NCI-H128 (cell line): Measurements from ENCODE around the gene SHROOM1.

Experiments used
- DNase-seq: peaks from one replicate; lab custom pipeline; 2025; ENCODE audit not compliant: unreplicated experiment; lab: John Stamatoyannopoulos, UW

SHROOM1 gene

DNA sequence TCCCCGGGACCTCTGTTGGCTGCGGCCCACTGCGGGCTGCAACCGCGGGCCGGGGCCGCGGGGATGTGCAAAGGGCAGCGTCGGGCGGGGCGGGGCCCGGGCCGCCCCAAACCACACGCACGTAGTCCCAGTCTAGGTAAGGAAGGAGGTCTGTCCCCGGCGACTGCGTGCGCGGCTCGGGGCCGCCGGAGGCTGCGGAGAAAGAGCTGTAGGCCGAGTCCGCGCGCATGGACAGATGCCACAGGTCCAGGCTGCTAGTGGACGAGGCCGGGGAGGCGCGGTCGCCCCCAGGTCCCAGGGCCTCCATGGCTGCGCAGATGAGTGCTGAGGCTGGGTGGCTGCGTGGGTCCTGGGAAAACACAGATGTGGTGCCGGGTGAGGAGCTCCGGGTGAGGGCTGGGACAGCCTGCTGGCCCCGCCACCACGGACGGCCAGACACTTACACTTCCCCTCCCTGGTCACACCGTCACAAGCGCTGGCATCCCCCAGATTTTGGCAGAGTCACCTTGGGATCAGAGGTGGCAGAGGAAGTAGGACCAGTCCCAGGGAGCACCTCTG is 4.5 kb downstream of the SHROOM1 start:
- DNase-seq, result no peak

DNA sequence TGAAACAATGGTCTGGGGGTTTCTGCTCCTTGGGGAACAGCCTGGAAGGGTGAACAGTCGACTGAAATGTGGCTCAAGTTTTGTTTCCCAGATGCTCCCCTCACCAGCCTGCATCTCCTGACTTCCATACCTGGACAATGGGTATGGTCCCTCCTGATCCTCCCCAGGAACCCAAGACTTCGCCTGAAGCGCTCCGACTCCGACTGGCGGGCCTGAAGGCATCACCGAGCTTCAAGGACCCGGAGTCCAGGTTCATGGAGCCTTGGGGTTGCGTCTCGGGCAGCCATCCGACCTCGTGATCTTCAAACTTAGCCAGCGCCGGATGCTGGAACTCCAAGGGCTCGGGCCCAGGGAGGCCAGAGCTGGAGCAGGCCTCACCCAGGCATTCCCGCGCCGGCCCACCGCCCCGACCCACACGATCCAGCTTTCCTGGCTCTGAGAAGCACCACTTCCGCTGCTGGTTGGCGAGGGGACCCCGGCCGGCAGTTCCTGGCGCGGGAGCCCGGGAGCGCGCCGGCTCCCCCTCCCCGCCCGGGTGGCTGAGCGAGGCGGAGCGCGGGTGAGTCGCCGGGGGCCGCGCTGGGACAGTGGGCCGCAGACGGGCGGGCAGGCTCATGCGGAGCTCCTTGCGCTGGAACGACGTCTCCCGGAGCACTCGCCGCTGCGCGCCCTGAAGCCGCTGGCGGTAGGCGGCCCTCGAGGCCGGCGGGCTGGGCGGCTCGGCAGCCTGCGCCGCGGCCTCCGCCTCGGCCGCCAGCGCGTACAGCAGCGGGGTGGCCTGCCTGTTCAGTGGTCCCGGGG is 5.2 kb downstream of the SHROOM1 start:
- DNase-seq, result no peak

DNA sequence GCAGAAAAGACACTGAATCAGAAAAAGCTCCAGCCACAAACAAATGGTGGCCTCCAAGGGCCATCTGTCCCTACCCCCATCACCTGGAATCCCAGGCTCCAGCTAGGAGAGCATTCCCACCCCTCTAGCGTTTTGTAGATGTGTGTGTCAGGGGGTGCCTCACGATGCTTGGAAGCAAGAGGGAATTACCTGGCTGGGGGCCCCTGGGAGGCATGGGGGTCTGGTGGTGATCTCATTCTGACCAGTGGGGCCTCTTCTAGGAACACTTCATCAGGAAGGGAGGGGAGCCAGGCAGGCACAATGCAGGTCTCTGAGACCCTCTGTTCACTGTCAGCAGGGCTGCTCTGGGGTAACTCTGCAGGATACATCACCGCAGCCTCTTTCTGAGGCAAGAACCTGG is 6.0 kb downstream of the SHROOM1 start:
- DNase-seq, result no peak

- no peak for DNase-seq
Measured at GRCh38 chr5:132823481-132824050, 6.9 kb downstream of the SHROOM1 start.

DNA sequence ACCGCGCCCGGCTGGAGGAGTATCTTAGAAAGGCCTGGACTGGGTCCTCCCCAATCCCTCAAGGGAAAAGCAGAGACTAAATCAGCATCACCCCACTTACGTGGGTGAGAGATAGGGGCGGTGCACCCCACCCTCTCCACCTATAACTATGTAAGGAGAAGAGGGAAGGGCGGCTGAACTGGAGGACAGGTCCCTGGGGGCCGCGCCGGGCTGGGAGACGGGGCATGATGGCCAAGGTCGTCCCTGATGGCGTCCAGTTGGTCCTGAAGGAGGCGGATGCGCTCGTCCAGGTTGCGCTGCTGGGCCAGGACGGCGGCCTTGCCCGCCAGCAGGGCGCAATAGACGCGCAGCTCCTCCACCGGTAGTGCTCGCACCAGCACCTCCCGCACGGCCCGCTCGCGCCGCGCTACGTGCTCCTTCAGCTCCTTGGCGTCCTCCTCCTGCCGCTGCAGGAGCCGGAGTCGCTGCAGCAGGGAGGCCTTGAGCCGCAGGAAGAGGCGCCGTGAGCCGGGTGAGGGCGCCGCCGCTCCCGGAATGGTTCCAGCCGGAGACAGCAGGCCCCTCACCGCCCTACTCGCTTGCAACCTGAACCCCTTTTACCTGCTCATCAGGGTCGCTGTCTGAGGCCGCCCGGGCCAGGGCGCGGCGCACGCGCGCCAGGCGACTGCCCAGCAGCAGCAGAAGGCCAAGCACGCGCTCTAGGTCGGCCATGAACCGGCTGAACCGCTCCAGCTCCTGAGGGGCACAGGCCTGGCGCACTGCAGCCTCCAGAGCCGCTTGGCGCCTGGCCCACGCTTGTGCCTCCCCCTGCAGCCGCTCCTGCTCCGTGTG is 7.6 kb downstream of the SHROOM1 start:
- DNase-seq, result no peak

DNA sequence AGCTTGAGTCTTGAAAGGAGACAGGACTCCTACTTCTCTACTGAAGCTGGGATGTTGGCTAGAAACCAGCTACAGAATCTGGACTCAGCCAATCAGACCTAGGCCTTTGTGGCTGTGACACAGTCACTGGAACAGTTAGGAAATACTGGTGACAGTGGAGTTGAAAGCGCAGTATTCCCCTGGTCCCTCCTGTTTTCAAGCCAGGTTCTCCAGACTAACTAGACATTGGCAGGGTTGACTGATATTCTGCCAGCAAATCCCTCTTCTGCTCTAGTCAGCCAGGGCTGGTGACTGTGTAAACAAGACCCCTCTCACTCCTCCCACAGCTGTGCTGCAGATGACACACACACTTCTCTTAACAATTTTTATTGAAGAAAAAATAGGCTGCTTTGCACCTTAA is 8.7 kb downstream of the SHROOM1 start:
- no peak for DNase-seq

GRCh38 chr5:132821350-132821749 is 9.1 kb downstream of the SHROOM1 start:
- DNase-seq, result no peak

DNA sequence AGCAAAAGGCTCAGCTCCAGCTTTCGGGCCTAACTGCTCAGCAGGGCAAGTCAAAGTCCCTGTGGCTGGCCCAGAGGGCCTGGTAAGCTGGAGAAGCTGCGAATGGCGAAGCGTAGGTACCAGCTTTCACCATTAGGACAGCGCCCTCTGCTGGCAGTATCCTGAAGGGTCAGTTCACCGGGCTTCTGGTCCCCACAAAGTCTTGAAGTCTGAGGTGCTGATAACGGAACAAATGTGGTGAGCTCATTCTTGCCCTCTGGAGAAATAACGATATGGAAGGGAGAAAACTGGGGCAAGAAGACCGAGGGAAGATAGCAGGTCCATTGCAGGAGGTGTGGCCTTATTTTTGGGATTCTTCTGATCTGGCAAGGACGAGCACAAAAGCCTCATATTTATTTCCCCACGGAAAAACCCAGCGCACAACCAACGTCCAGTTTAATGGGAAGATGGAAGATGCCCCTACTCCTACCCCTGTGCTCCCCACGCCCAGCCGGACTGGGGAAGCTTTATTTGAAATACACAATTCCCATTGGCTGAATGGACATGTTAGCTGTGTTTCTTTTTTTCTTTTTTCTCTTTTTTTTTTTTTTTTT is 10.2 kb downstream of the SHROOM1 start:
- peak; percentile 72 for DNase-seq

- DNase-seq, result no peak
Measured at GRCh38 chr5:132819468-132819867, 11.0 kb downstream of the SHROOM1 start.

- no peak for DNase-seq
Measured at GRCh38 chr5:132817011-132817410, 13.4 kb downstream of the SHROOM1 start.

DNA sequence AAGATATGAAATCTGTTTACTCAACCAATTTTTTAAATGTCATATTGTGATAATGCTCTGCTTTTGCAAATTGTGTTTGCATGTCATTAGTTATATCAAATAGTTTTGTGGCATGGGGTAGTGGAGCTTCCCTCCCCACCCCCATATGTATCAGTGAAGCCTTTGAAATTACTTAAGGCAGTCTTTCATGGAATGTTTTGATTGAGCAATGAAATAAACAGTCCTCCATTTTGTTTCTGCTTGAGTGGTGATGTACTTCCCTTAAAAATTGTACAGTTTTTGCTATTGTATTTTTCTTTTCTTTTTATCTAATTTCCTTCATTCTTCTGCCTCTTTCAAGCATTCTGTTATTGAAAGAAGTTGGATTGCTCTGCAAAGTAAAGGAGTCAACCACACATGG is 13.9 kb downstream of the SHROOM1 start:
- DNase-seq, result no peak

GRCh38 chr5:132816083-132816482 is 14.4 kb downstream of the SHROOM1 start:
- DNase-seq, result no peak

DNA sequence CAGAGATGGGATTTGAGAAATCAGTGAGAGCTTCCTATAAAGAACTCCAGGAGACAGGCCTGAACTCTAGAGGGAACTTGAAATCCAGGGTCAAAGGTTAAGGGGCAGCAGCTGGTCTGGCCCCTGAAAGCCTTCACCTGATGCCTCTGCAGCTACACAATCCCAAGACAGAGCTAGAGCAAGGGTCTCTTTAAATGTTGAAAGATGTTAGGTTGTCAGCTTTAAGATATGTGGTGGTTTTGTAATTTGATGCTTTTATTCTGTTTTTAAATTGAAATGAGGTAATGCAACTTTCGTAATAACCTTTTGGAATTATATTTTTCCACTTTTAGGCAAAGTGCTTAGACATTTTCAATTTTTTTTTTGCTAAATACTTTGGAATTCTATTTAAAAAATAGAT is 15.0 kb downstream of the SHROOM1 start:
- DNase-seq, result no peak

GRCh38 chr5:132814503-132815294 is 15.7 kb downstream of the SHROOM1 start:
- DNase-seq, result no peak

- DNase-seq, result no peak
Measured at GRCh38 chr5:132813599-132814502, 16.6 kb downstream of the SHROOM1 start.

- peak; percentile 22 for DNase-seq
Measured at GRCh38 chr5:132812781-132813598, 17.5 kb downstream of the SHROOM1 start, which contains the start of gene SOWAHA. Gene SOWAHA (plus strand): TSS chr5:132813302. CDS start chr5:132813622, 320 bp downstream.

DNA sequence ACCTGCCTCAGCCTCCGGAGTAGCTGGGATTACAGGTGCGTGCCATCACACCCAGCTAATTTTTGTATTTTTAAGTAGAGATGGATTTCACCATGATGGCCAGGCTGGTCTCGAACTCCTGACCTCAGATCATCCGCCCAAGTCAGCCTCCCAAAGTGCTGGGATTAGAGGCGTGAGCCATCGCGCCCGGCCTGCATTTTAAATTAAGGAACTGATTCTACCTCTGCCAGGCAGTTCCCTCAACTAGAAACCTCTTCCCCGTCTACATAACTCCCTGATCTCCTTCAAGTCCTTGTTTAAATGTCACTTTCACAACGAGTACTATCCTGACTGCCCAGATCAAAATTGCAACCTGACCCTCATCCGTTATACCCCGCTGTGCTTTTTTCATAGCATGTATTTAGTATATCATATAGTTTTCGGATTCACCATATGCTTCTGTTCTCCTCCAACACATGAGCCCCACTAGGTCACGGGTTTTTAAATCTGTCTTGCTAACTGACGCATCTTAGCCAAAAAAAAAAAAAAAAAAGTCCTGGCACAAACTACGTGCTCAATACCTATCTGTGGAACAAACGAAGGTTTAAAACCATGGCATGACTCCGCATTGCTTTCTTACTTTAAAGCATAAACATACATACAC is 18.2 kb downstream of the SHROOM1 start:
- no peak for DNase-seq

DNA sequence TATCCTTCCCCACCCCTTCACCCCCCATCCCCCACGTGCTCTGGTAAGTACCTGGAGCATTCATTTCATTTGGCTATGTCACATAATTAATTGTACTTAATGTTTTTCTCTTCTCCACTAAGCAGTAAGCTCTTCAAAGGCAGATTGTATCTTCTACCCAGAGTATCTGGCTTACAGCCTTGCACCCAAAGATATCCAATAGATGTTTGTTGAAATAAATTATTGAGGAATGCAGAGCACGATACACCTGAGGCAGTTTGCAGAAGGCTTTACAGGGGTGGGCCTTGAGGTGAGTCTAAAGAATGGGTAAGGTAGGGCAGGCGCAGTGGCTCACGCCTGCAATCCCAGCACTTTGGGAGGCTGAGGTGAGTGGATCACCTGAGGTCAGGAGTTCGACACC is 19.8 kb downstream of the SHROOM1 start:
- no peak for DNase-seq
